Vagina (tissue), 2 donors: ENCODE results near the gene PPM1G.

Experiments
- POLR2A ChIP-seq, 2 donors: fragments of 450-650 bp; IDR thresholded peaks; one replicate each; pipeline ENCODE4 v1.6.1; 2017; ENCODE audit warnings: antibody characterized with exemption in 2 of 2, mild to moderate bottlenecking in 2 of 2, moderate library complexity in 2 of 2
- POLR2AphosphoS5 ChIP-seq, 2 donors: sonication (generic); formaldehyde crosslinking; IDR thresholded peaks; one replicate each; pipeline ENCODE4 v1.9.0; 2017; ENCODE audit warnings: antibody characterized with exemption in 2 of 2, mild to moderate bottlenecking in 2 of 2, low read depth in 1 of 2; ENCODE audit not compliant: insufficient read depth in 1 of 2
- TF ChIP-seq, protein P1 (sequence below), 3 experiments: fragments of 450-650 bp in 2 of 3; fragments of 200-600 bp in 1 of 3; sonication (generic) in 1 of 3; IDR thresholded peaks; one replicate each; pipeline ENCODE4 v1.5.1; 2017 to 2019; ENCODE audit warnings: antibody characterized with exemption in 3 of 3, mild to moderate bottlenecking in 2 of 3, moderate library complexity in 2 of 3

DNA sequence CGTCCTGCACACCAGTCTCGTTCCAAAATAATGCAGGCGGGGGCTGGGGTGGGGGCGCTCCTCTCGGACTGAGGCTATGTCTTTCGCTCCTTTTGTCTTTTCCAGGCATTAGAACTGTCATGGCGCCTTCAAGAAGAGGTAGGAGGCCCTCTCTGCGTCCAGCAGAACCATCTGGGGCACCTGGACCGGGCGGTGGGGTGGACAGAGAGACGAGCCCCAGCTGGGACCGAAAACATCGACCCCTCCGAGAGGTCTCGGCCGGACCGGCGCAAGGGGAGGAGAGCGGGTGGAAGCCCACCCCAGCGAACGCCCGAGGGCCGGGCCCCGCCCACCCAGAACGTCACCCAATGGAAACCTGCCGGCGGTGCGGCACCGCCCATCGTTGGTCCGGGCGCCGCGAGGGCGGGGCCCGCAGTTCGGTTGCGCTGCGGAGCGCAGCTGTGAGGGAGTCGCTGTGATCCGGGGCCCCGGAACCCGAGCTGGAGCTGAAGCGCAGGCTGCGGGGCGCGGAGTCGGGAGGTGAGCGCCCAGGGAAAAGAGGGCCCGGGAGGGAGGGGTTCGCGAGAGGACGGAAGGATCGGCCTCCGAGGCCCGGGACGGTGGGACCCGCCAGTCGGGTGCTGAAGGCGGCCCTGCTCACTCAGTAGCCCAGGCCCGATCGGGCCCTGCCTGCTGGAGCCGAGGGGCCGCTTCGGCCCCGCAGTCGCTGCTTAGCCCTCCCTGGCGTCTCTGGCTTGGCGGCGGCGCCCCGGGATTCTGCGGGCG, 19.0 kb upstream of the PPM1G start, which contains the start of gene NRBP1:
- TF ChIP-seq, protein P1, sequence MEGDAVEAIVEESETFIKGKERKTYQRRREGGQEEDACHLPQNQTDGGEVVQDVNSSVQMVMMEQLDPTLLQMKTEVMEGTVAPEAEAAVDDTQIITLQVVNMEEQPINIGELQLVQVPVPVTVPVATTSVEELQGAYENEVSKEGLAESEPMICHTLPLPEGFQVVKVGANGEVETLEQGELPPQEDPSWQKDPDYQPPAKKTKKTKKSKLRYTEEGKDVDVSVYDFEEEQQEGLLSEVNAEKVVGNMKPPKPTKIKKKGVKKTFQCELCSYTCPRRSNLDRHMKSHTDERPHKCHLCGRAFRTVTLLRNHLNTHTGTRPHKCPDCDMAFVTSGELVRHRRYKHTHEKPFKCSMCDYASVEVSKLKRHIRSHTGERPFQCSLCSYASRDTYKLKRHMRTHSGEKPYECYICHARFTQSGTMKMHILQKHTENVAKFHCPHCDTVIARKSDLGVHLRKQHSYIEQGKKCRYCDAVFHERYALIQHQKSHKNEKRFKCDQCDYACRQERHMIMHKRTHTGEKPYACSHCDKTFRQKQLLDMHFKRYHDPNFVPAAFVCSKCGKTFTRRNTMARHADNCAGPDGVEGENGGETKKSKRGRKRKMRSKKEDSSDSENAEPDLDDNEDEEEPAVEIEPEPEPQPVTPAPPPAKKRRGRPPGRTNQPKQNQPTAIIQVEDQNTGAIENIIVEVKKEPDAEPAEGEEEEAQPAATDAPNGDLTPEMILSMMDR (IDR thresholded peaks at IDR 0.05) = no peak
- TF ChIP-seq POLR2AphosphoS5 (IDR thresholded peaks at IDR 0.05; ENCODE audit: insufficient read depth in 1 of 2, low read depth in 1 of 2) = peak; percentile 79 to 99
- TF ChIP-seq POLR2A (IDR thresholded peaks at IDR 0.05) = peak in 1 of 2 donors; percentile 84
